Pancreas (tissue), 10 donors: ENCODE measurements around the gene BTBD9. TPM values are rescaled to one million over a fixed set of nuclear protein-coding genes. Genes with fewer than 3 reads are reported as not detected.
"Not testable (repeated sequence)": the region's sequence is repeated elsewhere in the genome, so short reads cannot be mapped to it uniquely, and the experiment has no call there.

ENCODE experiments used
- ATAC-seq, 4 donors: fragments of 200-7000 bp; cut with Tn5 transposase; one replicate each; pipeline versions ENCODE4 v1.8.0 to v1.9.1; 2020; ENCODE audit warnings: mild to moderate bottlenecking in 4 of 4, moderate library complexity in 4 of 4
- DNase-seq, 6 donors: peaks; one replicate each; pipeline ENCODE4 v3.0.0-alpha.2; 2020
- FAIRE-seq: peaks from 2 replicates; lab custom pipeline; 2012; peaks lifted over from hg19 to GRCh38; lab: Jason Lieb, UNC
- H3K27ac ChIP-seq, 4 donors: fragments of 200-600 bp; sonication (generic); 1 replicate in 3 of 4; 2 replicates in 1 of 4; pipeline versions ENCODE4 v1.5.0 to v1.8.0; 2020
- H3K27me3 ChIP-seq, 4 donors: fragments of 200-600 bp; one replicate each; pipeline ENCODE4 v1.8.0; 2021
- H3K36me3 ChIP-seq, 3 donors: fragments of 200-600 bp; sonication (generic) in 1 of 3; one replicate each; pipeline versions ENCODE4 v1.5.0 to v1.8.0; 2020 to 2021
- H3K4me1 ChIP-seq, 3 donors: fragments of 200-600 bp; one replicate each; pipeline ENCODE4 v1.8.0; 2021
- H3K4me3 ChIP-seq, 4 donors: fragments of 200-600 bp; sonication (generic) in 2 of 4; one replicate each; pipeline versions ENCODE4 v1.5.0 to v1.8.0; 2020 to 2021
- H3K9me3 ChIP-seq, 4 donors: fragments of 200-600 bp; one replicate each; pipeline ENCODE4 v1.8.0; 2021
- CTCF ChIP-seq, 4 donors: fragments of 200-600 bp; sonication (generic) in 3 of 4; IDR thresholded peaks; one replicate each; pipeline versions ENCODE4 v1.5.0 to v1.8.0; 2021; ENCODE audit warnings: antibody characterized with exemption in 4 of 4
- WGBS, 2 donors: extraction: QIAGEN DNeasy Blood & Tissue Kit; methylation state at CpG; one replicate each; pipeline ENCODE4 v1.1.7; 2013; 5-methylcytosine and 5-hydroxymethylcytosine counted together
- intact Hi-C, 3 donors: fragments of 100-400 bp; cut with DNase I; formaldehyde crosslinking; loops; one replicate each; pipeline versions ENCODE4 v1.11.1 to v1.14.2; 2022
- polyA plus RNA-seq, 2 donors: library from polyadenylated mRNA; stranded (reverse); fragments of 200-250 nt; gene quantifications; one replicate each; pipeline ENCODE4 v1.2.3, GENCODE V29; 2013
- total RNA-seq, 6 donors: library from RNA; stranded (reverse); fragmentation: NEBNext Ultra II Directional in 4 of 6; extraction: Animal tissue kit (Norgen Biotek cat#: 25700) in 4 of 6; gene quantifications; one replicate each; pipeline versions ENCODE4 v1.2.1 to v1.2.4, GENCODE V29; 2021 to 2023
- donor health status: healthy with polysubstance abuse.
- donor health status: DM: no; HTN: no; CAD: no; lungs with moderate emphysema.
- donor health status: DM: no; HTN: no; CAD: no.
- donor health status: control.
- donor health status: control.
- donor health status: Bipolar disorder and iron deficiency.
- donor health status: DM: yes; HTN: yes; CAD: no.
- donor health status: DM: no; HTN: no; CAD: no.
- donor health status: DM: no; HTN: no; CAD: no.
- donor health status: DM: yes; HTN: yes; CAD: no.

BTBD9 gene
- total and polyA plus RNA-seq, 8 donors = 2.2 to 11.0 (median 7.1) TPM

DNA sequence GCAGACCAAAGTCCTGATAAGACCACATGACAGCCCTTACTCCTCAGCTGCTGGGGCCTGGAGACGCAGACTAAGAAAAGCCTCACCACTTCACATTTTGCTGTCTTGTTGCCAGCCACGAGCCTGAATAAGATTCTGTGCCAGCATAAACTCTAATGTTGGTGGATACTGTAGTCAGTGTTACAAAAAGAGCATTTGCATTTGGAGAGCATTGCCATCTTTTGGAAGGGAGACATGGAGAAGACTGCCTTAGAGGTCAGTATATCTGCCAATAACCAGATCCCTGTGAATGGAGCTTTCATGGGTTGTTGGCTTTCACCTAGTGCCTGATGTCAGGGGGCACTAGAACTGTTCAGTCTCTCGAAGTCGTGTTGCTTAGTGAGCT is 505.0 kb downstream of the BTBD9 start:
- 60 to 68% methylated on average over 4 of the region's 4 CpGs for WGBS, 2 donors
- intact Hi-C loops = no loop called here

DNA sequence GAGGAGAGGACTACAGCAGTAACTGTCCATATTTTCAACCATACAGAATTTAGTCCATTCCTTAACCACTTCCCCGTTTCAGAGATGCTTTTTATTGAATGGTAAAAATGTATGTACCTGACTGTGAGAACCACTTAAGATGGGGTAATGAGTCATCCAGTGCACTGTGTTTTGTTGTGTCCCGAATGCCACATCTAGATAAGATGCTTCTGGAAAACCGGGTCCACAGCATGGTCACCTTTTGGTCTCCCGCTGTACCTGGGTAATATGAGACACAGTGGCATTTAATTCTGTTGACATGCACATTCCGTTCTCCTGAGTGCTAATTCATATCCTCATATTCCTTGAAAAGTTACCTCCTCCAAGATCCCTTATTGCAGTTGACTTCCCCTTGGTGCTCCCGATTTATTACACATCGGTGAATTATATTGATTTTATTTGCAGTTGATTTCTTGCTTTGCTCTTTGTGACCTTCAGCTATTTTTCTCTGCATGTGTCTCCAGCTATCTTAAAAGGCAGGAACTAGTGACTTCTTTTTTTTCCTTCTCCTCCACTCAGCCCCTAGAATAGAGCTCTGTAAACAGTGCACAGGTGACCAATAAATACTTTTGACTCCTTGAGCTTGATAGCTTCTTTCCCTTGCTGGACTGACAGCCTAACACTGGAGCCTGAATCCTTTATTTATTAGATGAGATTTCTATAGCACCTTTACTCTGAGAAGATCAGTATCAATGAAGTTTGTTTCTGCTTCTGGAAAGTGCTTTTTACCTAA is 505.6 kb downstream of the BTBD9 start:
- Histone ChIP-seq H3K36me3 (no peaks in the 10 kb centered on the region), H3K9me3 (no peaks in the 10 kb centered on the region), H3K4me1 (no peaks in the 10 kb centered on the region), H3K27me3 (no peaks in the 10 kb centered on the region), H3K27ac (no peak overlapping the region), H3K4me3 (no peak overlapping the region)
- no peak for DNase-seq
- 70 to 80% methylated on average over 7 of the region's 7 CpGs for WGBS, 2 donors
- intact Hi-C loops = no loop called here
- ATAC-seq = no peak
- no peak for TF ChIP-seq CTCF (IDR thresholded peaks at IDR 0.05)
- no peak for FAIRE-seq

More for the DNA sequence above, 505.0 kb downstream of the BTBD9 start:
- no peaks in the 10 kb centered on the region for H3K36me3 ChIP-seq
- FAIRE-seq = no peak
- H3K27me3 ChIP-seq = no peaks in the 10 kb centered on the region
- ATAC-seq = no peak
- H3K9me3 ChIP-seq = no peaks in the 10 kb centered on the region
- no peak for TF ChIP-seq CTCF (IDR thresholded peaks at IDR 0.05)
- DNase-seq = no peak
- no peaks in the 10 kb centered on the region for H3K4me1 ChIP-seq
- H3K4me3 ChIP-seq = no peak overlapping the region
- no peak overlapping the region for H3K27ac ChIP-seq

DNA sequence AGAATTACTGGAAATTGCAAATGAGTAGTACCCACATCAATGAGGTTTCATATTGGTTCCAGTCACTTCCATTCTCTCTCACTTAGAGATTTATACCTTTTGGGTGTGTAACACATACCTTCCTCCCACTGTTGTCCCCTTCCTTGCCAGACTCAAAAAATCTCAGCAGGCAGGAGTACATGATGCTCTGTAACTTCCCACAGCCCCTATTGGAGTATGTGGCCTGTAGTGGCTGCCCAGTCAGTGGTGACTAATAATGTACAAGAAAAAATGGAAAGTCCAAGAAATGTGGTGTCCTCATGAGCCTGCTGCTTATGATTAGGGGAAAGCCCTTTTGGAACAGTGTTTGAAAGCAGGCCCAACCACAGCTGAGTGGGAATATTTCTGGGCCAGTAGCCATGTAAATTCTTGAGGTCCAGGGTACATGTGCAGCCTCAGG is 508.2 kb downstream of the BTBD9 start:
- Histone ChIP-seq H3K27ac (no peak overlapping the region), H3K36me3 (no peaks in the 10 kb centered on the region), H3K9me3 (no peaks in the 10 kb centered on the region), H3K4me3 (no peak overlapping the region), H3K4me1 (no peaks in the 10 kb centered on the region), H3K27me3 (no peaks in the 10 kb centered on the region)
- intact Hi-C loops = no loop called here
- DNase-seq = peak in 1 of 6 donors; percentile 22
- no peak for TF ChIP-seq CTCF (IDR thresholded peaks at IDR 0.05)
- ATAC-seq = peak in 3 of 4 donors; percentile 48 to 75 (median 67)
- no peak for FAIRE-seq

DNA sequence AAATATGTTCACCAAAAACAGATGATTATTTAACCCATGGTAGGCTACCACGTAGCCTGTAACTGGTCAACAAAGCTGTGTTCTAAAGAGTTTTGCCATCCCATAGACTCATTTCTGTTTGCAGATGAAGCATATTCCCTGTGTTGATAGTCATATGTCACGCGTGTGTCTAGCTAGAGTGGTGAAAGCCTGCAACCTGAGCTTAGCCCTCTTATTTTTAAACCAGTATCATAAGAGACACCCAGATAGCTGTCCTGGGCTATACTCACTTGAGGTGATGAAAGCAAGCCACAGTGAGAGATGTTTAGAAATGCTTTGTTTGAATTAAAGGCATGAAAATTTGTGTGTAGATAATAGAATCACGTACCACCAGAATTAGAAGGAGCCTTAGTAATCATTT is 512.4 kb downstream of the BTBD9 start:
- WGBS, 2 donors = 95 to 99% methylated on average over 4 of the region's 4 CpGs
- Histone ChIP-seq H3K9me3 (no peaks in the 10 kb centered on the region), H3K27ac (no peak overlapping the region), H3K36me3 (no peaks in the 10 kb centered on the region), H3K4me3 (no peak overlapping the region), H3K4me1 (no peaks in the 10 kb centered on the region), H3K27me3 (no peaks in the 10 kb centered on the region)
- DNase-seq (no peak), FAIRE-seq (no peak), ATAC-seq (no peak)
- TF ChIP-seq CTCF (IDR thresholded peaks at IDR 0.05) = no peak
- intact Hi-C loops = no loop called here

DNA sequence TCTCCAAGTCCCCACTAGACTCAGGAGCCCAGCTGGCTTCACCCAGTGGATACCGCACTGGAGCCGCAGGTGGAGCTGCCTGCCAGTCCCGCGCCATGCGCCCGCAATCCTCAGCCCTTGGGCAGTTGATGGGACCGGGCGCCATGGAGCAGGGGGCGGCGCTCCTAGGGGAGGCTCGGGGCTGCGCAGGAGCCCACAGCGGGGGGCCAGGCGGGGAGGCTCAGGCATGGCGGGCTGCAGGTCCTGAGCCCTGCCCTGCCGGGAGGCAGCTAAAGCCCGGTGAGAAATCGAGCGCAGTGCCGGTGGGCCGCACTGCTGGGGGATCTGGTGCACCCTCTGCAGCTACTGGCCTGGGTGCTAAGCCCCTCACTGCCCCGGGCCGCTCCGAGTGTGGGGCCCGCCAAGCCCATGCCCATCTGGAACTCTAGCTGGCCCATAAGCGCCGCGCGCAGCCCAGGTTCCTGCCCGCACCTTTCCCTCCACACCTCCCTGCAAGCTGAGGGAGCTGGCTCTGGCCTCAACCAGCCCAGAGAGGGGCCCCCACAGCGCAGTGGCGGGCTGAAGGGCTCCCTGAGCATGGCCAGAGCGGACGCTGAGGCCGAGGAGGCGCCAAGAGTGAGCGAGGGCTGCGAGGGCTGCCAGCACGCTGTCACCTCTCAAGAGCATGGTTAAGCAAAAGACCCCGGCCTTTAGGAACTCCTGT is 515.4 kb downstream of the BTBD9 start:
- 97 to 98% methylated on average over 34 to 40 of the region's 40 CpGs for WGBS, 2 donors
- FAIRE-seq, ATAC-seq, H3K4me3 ChIP-seq, H3K27me3 ChIP-seq, H3K36me3 ChIP-seq, H3K9me3 ChIP-seq, intact Hi-C loops, H3K4me1 ChIP-seq, H3K27ac ChIP-seq: not testable (repeated sequence)
- peak in 2 of 6 donors; percentile 22 to 61 for DNase-seq
